HG02588 (cell line): ENCODE measurements around the gene ATP2B3.

Source experiments
- ATAC-seq: cut with Tn5 transposase; IDR thresholded peaks from one replicate; pipeline ENCODE4 v1.9.1; 2021; ENCODE audit warnings: mild to moderate bottlenecking, moderate library complexity; ENCODE audit not compliant: unreplicated experiment

ATP2B3 gene

GRCh38 chrX:153488231-153488914, 29.1 kb upstream of the ATP2B3 start:
- no peak for ATAC-seq

- ATAC-seq = no peak
These were observed 27.1 kb upstream of the ATP2B3 start for GRCh38 chrX:153490217-153490930.

GRCh38 chrX:153491351-153491914, 26.0 kb upstream of the ATP2B3 start:
- no peak for ATAC-seq

- no peak for ATAC-seq
These were observed 25.5 kb upstream of the ATP2B3 start for GRCh38 chrX:153491918-153492317.

- ATAC-seq = no peak
These were observed 24.9 kb upstream of the ATP2B3 start for GRCh38 chrX:153492543-153492942.

- ATAC-seq = no peak
These were observed 24.4 kb upstream of the ATP2B3 start for GRCh38 chrX:153493085-153493484.

GRCh38 chrX:153494061-153494460, 23.4 kb upstream of the ATP2B3 start:
- ATAC-seq = no peak

GRCh38 chrX:153494541-153495361, 22.7 kb upstream of the ATP2B3 start, which contains the start of gene BGN:
BGN (plus strand) TSS chrX:153494980; CDS start chrX:153504632, 9,652 bp downstream.
- ATAC-seq = no peak

- no peak for ATAC-seq
These were observed 22.1 kb upstream of the ATP2B3 start for GRCh38 chrX:153495362-153495751.

GRCh38 chrX:153495903-153496589, 21.4 kb upstream of the ATP2B3 start:
- ATAC-seq = no peak

- ATAC-seq = no peak
These were observed 20.9 kb upstream of the ATP2B3 start for GRCh38 chrX:153496590-153496959.

GRCh38 chrX:153498453-153498852, 19.0 kb upstream of the ATP2B3 start:
- ATAC-seq = no peak

- no peak for ATAC-seq
These were observed 18.1 kb upstream of the ATP2B3 start for GRCh38 chrX:153499341-153499740.

GRCh38 chrX:153499876-153500275, 17.6 kb upstream of the ATP2B3 start:
- ATAC-seq = no peak

GRCh38 chrX:153500676-153501280, 16.7 kb upstream of the ATP2B3 start:
- ATAC-seq = no peak

- ATAC-seq = no peak
These were observed 15.9 kb upstream of the ATP2B3 start for GRCh38 chrX:153501530-153501929.

- ATAC-seq = no peak
These were observed 15.3 kb upstream of the ATP2B3 start for GRCh38 chrX:153502131-153502530.

GRCh38 chrX:153502796-153503195, 14.6 kb upstream of the ATP2B3 start:
- no peak for ATAC-seq

GRCh38 chrX:153504445-153505016, 12.9 kb upstream of the ATP2B3 start:
- no peak for ATAC-seq

GRCh38 chrX:153505361-153505760, 12.1 kb upstream of the ATP2B3 start:
- ATAC-seq = no peak
